ENCODE measurements around the gene LGMN. TPM values are rescaled to one million over a fixed set of nuclear protein-coding genes. Genes with fewer than 3 reads are reported as not detected.

Gene LGMN
- total and polyA plus RNA-seq, 2 of the 8 experiments (the other 6 are each of a cell fraction or from before 2014, with no cell fraction given) = 57.4 to 83.4 TPM

DNA sequence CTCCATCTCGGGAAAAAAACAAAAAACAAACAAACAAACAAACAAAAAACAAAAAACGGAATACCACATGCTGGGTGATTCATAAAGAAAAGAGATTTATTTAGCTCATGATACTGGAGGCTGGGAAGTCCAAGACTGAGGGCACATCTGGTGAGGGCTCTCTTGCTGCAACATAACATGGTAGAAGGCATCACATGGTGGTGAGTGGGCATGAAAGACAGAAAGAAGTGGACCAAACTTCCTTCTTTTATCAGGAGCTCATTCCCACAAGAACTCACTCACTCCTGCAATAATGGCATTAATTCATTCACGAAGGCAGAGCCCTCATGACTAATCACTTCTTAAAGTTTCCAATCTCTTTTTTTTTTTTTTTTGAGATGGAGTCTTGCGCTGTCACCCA, 8.0 kb upstream of the LGMN start:
- no peaks in the 10 kb centered on the region for H3K27me3 ChIP-seq (replicated peaks in 1 of 4; ENCODE audit: control insufficient read depth in 3 of 4, extremely low read depth in 1 of 4, insufficient read depth in 3 of 4, low read length in 3 of 4)
- no peak overlapping the region for H2AFZ ChIP-seq (ENCODE audit: low read length)
- no peak overlapping the region for H4K91ac ChIP-seq (replicated peaks; ENCODE audit: insufficient read length, low read length)
- no peak overlapping the region for H2AK5ac ChIP-seq (ENCODE audit: low read depth, low read length)
- H4K5ac ChIP-seq (ENCODE audit: insufficient read length, low read depth, low read length) = no peak overlapping the region
- no peak for DNase-seq (ENCODE audit: low read depth in 1 of 2, low spot score in 2 of 2)
- H2BK120ac ChIP-seq (replicated peaks; ENCODE audit: low read depth, low read length) = no peak overlapping the region
- no peak overlapping the region for H3K14ac ChIP-seq (ENCODE audit: insufficient read length)
- no peak overlapping the region for H3K4ac ChIP-seq (replicated peaks; ENCODE audit: insufficient read length, low read depth, low read length)
- TF ChIP-seq TAF7 (optimal IDR thresholded peaks at IDR 0.05; ENCODE audit: borderline replicate concordance, low read depth, low read length) (no peak), ASH2L (IDR thresholded peaks at IDR 0.05; ENCODE audit: low read length) (no peak), TBP (IDR thresholded peaks at IDR 0.05; ENCODE audit: low read depth, low read length) (no peak), HDAC6 (IDR thresholded peaks at IDR 0.05; ENCODE audit: low read depth, low read length) (no peak), TEAD4 (IDR thresholded peaks at IDR 0.05; ENCODE audit: low read depth, low read length) (no peak), SIRT6 (IDR thresholded peaks at IDR 0.05; ENCODE audit: low read length) (no peak), RAD21 (IDR thresholded peaks at IDR 0.05 in 1 of 2, conservative IDR thresholded peaks at IDR 0.05 in 1 of 2; ENCODE audit: low read depth in 2 of 2, low read length in 2 of 2) (no peak), CREB1 (IDR thresholded peaks at IDR 0.05) (no peak), E2F6 (IDR thresholded peaks at IDR 0.05) (no peak), CHD1 (IDR thresholded peaks at IDR 0.05; ENCODE audit: low read depth, low read length) (no peak)
- TF ChIP-seq, protein P1, sequence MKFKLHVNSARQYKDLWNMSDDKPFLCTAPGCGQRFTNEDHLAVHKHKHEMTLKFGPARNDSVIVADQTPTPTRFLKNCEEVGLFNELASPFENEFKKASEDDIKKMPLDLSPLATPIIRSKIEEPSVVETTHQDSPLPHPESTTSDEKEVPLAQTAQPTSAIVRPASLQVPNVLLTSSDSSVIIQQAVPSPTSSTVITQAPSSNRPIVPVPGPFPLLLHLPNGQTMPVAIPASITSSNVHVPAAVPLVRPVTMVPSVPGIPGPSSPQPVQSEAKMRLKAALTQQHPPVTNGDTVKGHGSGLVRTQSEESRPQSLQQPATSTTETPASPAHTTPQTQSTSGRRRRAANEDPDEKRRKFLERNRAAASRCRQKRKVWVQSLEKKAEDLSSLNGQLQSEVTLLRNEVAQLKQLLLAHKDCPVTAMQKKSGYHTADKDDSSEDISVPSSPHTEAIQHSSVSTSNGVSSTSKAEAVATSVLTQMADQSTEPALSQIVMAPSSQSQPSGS (IDR thresholded peaks at IDR 0.05; ENCODE audit: low read length) = no peak
- no peaks in the 10 kb centered on the region for H4K20me1 ChIP-seq (replicated peaks in 1 of 2; ENCODE audit: control insufficient read depth in 1 of 2, insufficient read depth in 2 of 2, low read length in 2 of 2)
- no peak overlapping the region for H2BK5ac ChIP-seq (ENCODE audit: low read depth, low read length)
- H3K18ac ChIP-seq (ENCODE audit: extremely low read depth, low read length) = no peak overlapping the region
- no peak overlapping the region for H3K4me3 ChIP-seq (ENCODE audit: extremely low read depth in 1 of 4, insufficient read depth in 2 of 4, low read depth in 3 of 4, low read length in 4 of 4)
- no peak overlapping the region for H2BK12ac ChIP-seq (ENCODE audit: low read depth, low read length)
- no peaks in the 10 kb centered on the region for H3K79me1 ChIP-seq (ENCODE audit: low read depth, low read length)
- WGBS, 2 experiments (ENCODE audit: extremely low coverage in 1 of 2, insufficient coverage in 1 of 2, insufficient read length in 1 of 2, insufficient replicate concordance in 2 of 2, low coverage in 1 of 2, low lambda C conversion rate in 2 of 2, missing lambda C conversion rate in 1 of 2) = 93% methylated on average over 3 of the region's 4 CpGs; no CpG with 5 or more reads in 1 of the 2 experiments
- ChIA-PET CTCF (ENCODE audit: partially characterized antibody) (interaction anchor here (1.1 kb wide), 1 partner anchor 148 kb away, joined by 3 read pairs; no protein-coding TSS in a partner anchor), POLR2A (ENCODE audit: partially characterized antibody) (no interaction called here)
- H3K9ac ChIP-seq (replicated peaks in 1 of 4; ENCODE audit: extremely low read depth in 1 of 4, low read depth in 3 of 4, low read length in 3 of 4) = no peak overlapping the region
- H3K56ac ChIP-seq (replicated peaks; ENCODE audit: insufficient read length, low read depth, low read length) = no peak overlapping the region
- H2BK15ac ChIP-seq (ENCODE audit: low read length) = no peak overlapping the region
- no peak overlapping the region for H2BK20ac ChIP-seq (ENCODE audit: low read length)
- no peak overlapping the region for H4K8ac ChIP-seq (ENCODE audit: extremely low read depth, insufficient read depth, low read length)
- H3K36me3 ChIP-seq (ENCODE audit: control insufficient read depth in 2 of 4, insufficient read depth in 4 of 4, low read length in 3 of 4) = no peaks in the 10 kb centered on the region
- H3K9me3 ChIP-seq (ENCODE audit: insufficient read depth in 2 of 2, low read depth in 1 of 2, low read length in 1 of 2) = no peaks in the 10 kb centered on the region
- H3K4me1 ChIP-seq (replicated peaks in 1 of 4; ENCODE audit: control insufficient read depth in 3 of 4, insufficient read depth in 4 of 4, low read length in 3 of 4) = no peaks in the 10 kb centered on the region
- H3K23ac ChIP-seq (ENCODE audit: insufficient read length) = no peak overlapping the region
- H3K27ac ChIP-seq (ENCODE audit: low read depth, low read length) = no peak overlapping the region
- FAIRE-seq = no peak
- no peaks in the 10 kb centered on the region for H3K79me2 ChIP-seq (ENCODE audit: control insufficient read depth in 1 of 2, insufficient read depth in 2 of 2, low read length in 2 of 2)
- no peaks in the 10 kb centered on the region for H3K23me2 ChIP-seq (ENCODE audit: low read depth, low read length)
- H3K4me2 ChIP-seq (ENCODE audit: insufficient read depth in 1 of 2, low read depth in 2 of 2, low read length in 2 of 2) = no peak overlapping the region

All from H1 (cell line).